ENCODE measurements around the gene LAPTM5. TPM values are rescaled to one million over a fixed set of nuclear protein-coding genes. Genes with fewer than 3 reads are reported as not detected.

LAPTM5 gene
- total and polyA plus RNA-seq, 10 of the 15 experiments (the other 5 are each of a cell fraction or from before 2014, with no cell fraction given), result 24.1 to 1,034 (median 687) TPM

GRCh38 chr1:30728340-30728739, 29.2 kb downstream of the LAPTM5 start:
- H3K36me3 ChIP-seq (ENCODE audit: control insufficient read depth in 2 of 2, insufficient read depth in 2 of 2, low read length in 1 of 2), result peaks cover 1 to 5% of the 10 kb centered on the region in 2 experiments; a peak in 3 of 4 replicates
- H3K4me2 ChIP-seq (ENCODE audit: control insufficient read depth, insufficient read depth), result no peak overlapping the region
- H3K27ac ChIP-seq (ENCODE audit: control insufficient read depth, insufficient read depth), result no peak overlapping the region
- H3K79me2 ChIP-seq (ENCODE audit: control insufficient read depth, insufficient read depth, low read length), result no peaks in the 10 kb centered on the region
- no peaks in the 10 kb centered on the region for H3K27me3 ChIP-seq (replicated peaks in 1 of 2; ENCODE audit: control insufficient read depth in 2 of 2, insufficient read depth in 2 of 2, low read length in 1 of 2)
- ChIA-PET POLR2A (interaction anchor here (0.9 to 7.0 kb wide), 6 partner anchors 9 to 45 kb away, joined by 3 to 96 read pairs (median 11); partner anchors contain the start of gene LAPTM5), SMC1A (ENCODE audit: uncharacterized antibody, unreplicated experiment) (interaction anchor here (0.8 to 21.5 kb wide), 4 partner anchors 9 to 73 kb away, joined by 5 to 556 read pairs (median 220); partner anchors contain the start of gene LAPTM5), RAD21 (ENCODE audit: unreplicated experiment) (interaction anchor here (0.6 to 15.6 kb wide), 6 partner anchors 9 to 250 kb away, joined by 3 to 538 read pairs (median 22); partner anchors contain the start of gene LAPTM5), CTCF (interaction anchor here (0.8 to 11.2 kb wide), 10 partner anchors 8 to 185 kb away, joined by 3 to 221 read pairs (median 4); no protein-coding TSS in a partner anchor)
- H3K4me1 ChIP-seq (ENCODE audit: control insufficient read depth, insufficient read depth, low read length), result peaks cover 23% of the 10 kb centered on the region
- DNase-seq (ENCODE audit: low read depth, low spot score) (no peak), FAIRE-seq (no peak), ATAC-seq (no peak)
- H4K20me1 ChIP-seq (ENCODE audit: control insufficient read depth, insufficient read depth), result no peaks in the 10 kb centered on the region
- H3K9ac ChIP-seq (ENCODE audit: control insufficient read depth, insufficient read depth, low read length), result no peak overlapping the region
- 82% methylated on average over 8 of the region's 8 CpGs for WGBS (ENCODE audit: insufficient coverage, insufficient replicate concordance, low lambda C conversion rate, missing lambda C conversion rate)
- BruUV-seq (replicated peaks), result no TSS peak
- H3K9me3 ChIP-seq (replicated peaks; ENCODE audit: control insufficient read depth, insufficient read depth, low read length), result no peaks in the 10 kb centered on the region
- no peak overlapping the region for H2AFZ ChIP-seq (ENCODE audit: control insufficient read depth, low read depth, low read length)
- in situ Hi-C loops (cut with MboI), result loop anchor here (10.0 kb wide), 1 partner anchor 46 kb away; no protein-coding TSS in a partner anchor
- TF ChIP-seq RFX5 (IDR thresholded peaks at IDR 0.05; ENCODE audit: low read depth, low read length) (no peak), LARP7 (IDR thresholded peaks at IDR 0.05) (no peak), IRF4 (IDR thresholded peaks at IDR 0.05; ENCODE audit: low read depth, low read length) (no peak), CEBPB (IDR thresholded peaks at IDR 0.05; ENCODE audit: borderline replicate concordance in 1 of 2, low read depth in 2 of 2, low read length in 2 of 2) (no peak), POLR2A (IDR thresholded peaks at IDR 0.05; ENCODE audit: low read depth, low read length) (no peak), ZNF24 (IDR thresholded peaks at IDR 0.05) (no peak), REST (IDR thresholded peaks at IDR 0.05; ENCODE audit: low read depth, low read length) (no peak), ZNF384 (IDR thresholded peaks at IDR 0.05; ENCODE audit: borderline replicate concordance, low read depth, low read length) (no peak)
- intact Hi-C loops (cut with micrococcal nuclease; ENCODE audit: unreplicated experiment), result no loop called here
- no peak overlapping the region for H3K4me3 ChIP-seq

Data from GM12878 (cell line).